ENCODE results near the gene ZNF576.

ZNF576 gene

GRCh38 chr19:43592800-43593350, 3.5 kb upstream of the ZNF576 start:
- DNase-seq: no peak
- Histone ChIP-seq H3K36me3 (ENCODE audit: control insufficient read depth in 4 of 4, insufficient read depth in 4 of 4, low read length in 3 of 4) (peaks cover 0 to 25% (median 16%) of the 10 kb centered on the region in 4 experiments), H3K27ac (ENCODE audit: insufficient read depth in 1 of 2, low read depth in 1 of 2, low read length in 2 of 2, poor library complexity in 1 of 2, severe bottlenecking in 2 of 2) (no peak overlapping the region), H3K9me3 (ENCODE audit: control extremely low read depth in 1 of 5, control insufficient read depth in 4 of 5, insufficient read depth in 2 of 5, low read depth in 1 of 5, low read length in 4 of 5) (no peaks in the 10 kb centered on the region), H3K4me3 (ENCODE audit: control insufficient read depth in 1 of 7, extremely low read depth in 1 of 7, insufficient read depth in 4 of 7, low read depth in 2 of 7, low read length in 6 of 7) (no peak overlapping the region), H3K27me3 (replicated peaks in 2 of 5; ENCODE audit: control insufficient read depth in 4 of 5, insufficient read depth in 5 of 5, low read length in 4 of 5) (no peaks in the 10 kb centered on the region), H3K4me1 (ENCODE audit: control extremely low read depth in 1 of 4, control insufficient read depth in 4 of 4, insufficient read depth in 4 of 4, low read length in 3 of 4) (peaks cover 16 to 41% (median 32%) of the 10 kb centered on the region in 4 experiments)
- 98% methylated on average over 31 of the region's 37 CpGs for WGBS (ENCODE audit: insufficient coverage)
- CTCF ChIA-PET: interaction anchor here (0.9 to 14.7 kb wide), 6 partner anchors 19 to 73 kb away, joined by 3 to 247 read pairs (median 12); partner anchors contain the start of genes ETHE1, PINLYP and XRCC1
- POLR2A ChIA-PET: no interaction called here

DNA sequence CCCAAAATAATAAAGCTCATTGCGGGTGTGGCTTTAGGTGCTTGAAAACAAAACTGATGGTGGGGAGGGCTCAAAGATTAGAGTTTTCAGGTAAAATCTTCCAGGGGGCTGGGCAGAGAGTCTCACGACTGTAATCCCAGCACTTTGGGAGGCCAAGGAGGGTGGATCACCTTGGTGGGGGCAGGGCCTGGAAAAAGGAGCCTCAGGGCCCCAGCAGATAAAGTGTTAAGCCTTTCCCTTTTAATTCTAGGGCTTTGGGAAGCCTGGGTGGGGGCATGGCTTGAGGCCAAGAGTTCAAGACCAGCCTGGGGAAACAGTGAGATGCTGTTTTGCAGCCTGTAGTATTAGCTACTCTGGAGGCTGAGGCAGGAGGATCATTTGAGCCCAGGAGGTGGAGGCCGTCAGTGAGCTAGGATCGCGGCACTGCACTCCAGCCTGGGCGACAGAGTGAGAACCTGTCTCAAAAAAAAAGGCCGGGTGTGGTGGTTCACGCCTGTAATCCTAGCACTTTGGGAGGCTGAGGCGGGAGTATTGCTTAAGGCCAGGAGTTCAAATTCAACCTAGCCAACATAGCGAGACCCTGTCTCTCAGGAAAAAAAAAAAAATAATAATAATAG, 2.2 kb upstream of the ZNF576 start:
- peak overlapping the region in 5 of 7 experiments; percentile 84 to 98 (median 92) for H3K4me3 ChIP-seq (ENCODE audit: control insufficient read depth in 1 of 7, extremely low read depth in 1 of 7, insufficient read depth in 4 of 7, low read depth in 2 of 7, low read length in 6 of 7)
- no peaks in the 10 kb centered on the region for H3K9me3 ChIP-seq (ENCODE audit: control extremely low read depth in 1 of 5, control insufficient read depth in 4 of 5, insufficient read depth in 2 of 5, low read depth in 1 of 5, low read length in 4 of 5)
- peaks cover 0 to 32% (median 22%) of the 10 kb centered on the region in 4 experiments for H3K36me3 ChIP-seq (ENCODE audit: control insufficient read depth in 4 of 4, insufficient read depth in 4 of 4, low read length in 3 of 4)
- ChIA-PET CTCF (interaction anchor here (0.7 to 14.7 kb wide), 20 partner anchors 9 to 75 kb away, joined by 3 to 247 read pairs (median 4); partner anchors contain the start of genes ETHE1, PINLYP and XRCC1), POLR2A (interaction anchor here (0.6 to 2.2 kb wide), 4 partner anchors 35 to 59 kb away, joined by 3 to 8 read pairs (median 6); no protein-coding TSS in a partner anchor)
- DNase-seq: no peak
- no peaks in the 10 kb centered on the region for H3K27me3 ChIP-seq (replicated peaks in 2 of 5; ENCODE audit: control insufficient read depth in 4 of 5, insufficient read depth in 5 of 5, low read length in 4 of 5)
- H3K4me1 ChIP-seq (ENCODE audit: control extremely low read depth in 1 of 4, control insufficient read depth in 4 of 4, insufficient read depth in 4 of 4, low read length in 3 of 4): peaks cover 23 to 50% (median 41%) of the 10 kb centered on the region in 4 experiments
- 96% methylated on average over 6 of the region's 10 CpGs for WGBS (ENCODE audit: insufficient coverage)
- H3K27ac ChIP-seq (ENCODE audit: insufficient read depth in 1 of 2, low read depth in 1 of 2, low read length in 2 of 2, poor library complexity in 1 of 2, severe bottlenecking in 2 of 2): no peak overlapping the region

- ChIA-PET POLR2A (interaction anchor here (0.6 to 2.2 kb wide), 6 partner anchors 13 to 60 kb away, joined by 3 to 8 read pairs (median 4); no protein-coding TSS in a partner anchor), CTCF (interaction anchor here (0.7 to 14.7 kb wide), 21 partner anchors 10 to 76 kb away, joined by 3 to 247 read pairs (median 4); partner anchors contain the start of genes ETHE1, PINLYP and XRCC1)
- peak; percentile 63 to 84 (median 82) for DNase-seq
- Histone ChIP-seq H3K36me3 (ENCODE audit: control insufficient read depth in 4 of 4, insufficient read depth in 4 of 4, low read length in 3 of 4) (peaks cover under 1 to 40% (median 27%) of the 10 kb centered on the region in 4 experiments), H3K27ac (ENCODE audit: insufficient read depth in 1 of 2, low read depth in 1 of 2, low read length in 2 of 2, poor library complexity in 1 of 2, severe bottlenecking in 2 of 2) (peak overlapping the region; percentile 72 to 100), H3K27me3 (replicated peaks in 2 of 5; ENCODE audit: control insufficient read depth in 4 of 5, insufficient read depth in 5 of 5, low read length in 4 of 5) (no peaks in the 10 kb centered on the region), H3K9me3 (ENCODE audit: control extremely low read depth in 1 of 5, control insufficient read depth in 4 of 5, insufficient read depth in 2 of 5, low read depth in 1 of 5, low read length in 4 of 5) (no peaks in the 10 kb centered on the region), H3K4me1 (ENCODE audit: control extremely low read depth in 1 of 4, control insufficient read depth in 4 of 4, insufficient read depth in 4 of 4, low read length in 3 of 4) (peaks cover 23 to 45% (median 37%) of the 10 kb centered on the region in 4 experiments), H3K4me3 (ENCODE audit: control insufficient read depth in 1 of 7, extremely low read depth in 1 of 7, insufficient read depth in 4 of 7, low read depth in 2 of 7, low read length in 6 of 7) (peak overlapping the region; percentile 74 to 98 (median 92))
- 0% methylated on average over 64 of the region's 64 CpGs for WGBS (ENCODE audit: insufficient coverage)
Observed at GRCh38 chr19:43594710-43595604, 1.4 kb upstream of the ZNF576 start.

DNA sequence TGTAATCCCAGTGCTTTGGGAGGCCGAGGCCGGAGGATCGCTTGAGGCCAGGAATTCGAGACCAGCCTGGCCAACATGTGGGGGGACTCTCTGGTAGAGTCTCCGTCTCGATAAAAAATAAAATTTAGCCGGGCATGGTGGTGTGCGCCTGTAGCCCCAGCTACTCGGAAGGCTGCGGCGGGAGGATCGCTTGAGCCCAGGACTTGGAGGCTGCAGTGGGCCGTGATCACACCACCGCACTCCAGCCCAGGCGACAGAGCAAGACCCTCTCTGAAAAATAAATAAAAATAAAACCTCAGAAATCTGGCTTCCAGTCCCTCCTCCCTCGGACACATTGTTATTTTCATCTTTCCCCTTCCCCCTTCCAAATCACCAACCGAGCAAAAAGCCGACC, 793 bp upstream of the ZNF576 start:
- no peaks in the 10 kb centered on the region for H3K27me3 ChIP-seq (replicated peaks in 2 of 5; ENCODE audit: control insufficient read depth in 4 of 5, insufficient read depth in 5 of 5, low read length in 4 of 5)
- peak overlapping the region; percentile 74 to 98 (median 92) for H3K4me3 ChIP-seq (ENCODE audit: control insufficient read depth in 1 of 7, extremely low read depth in 1 of 7, insufficient read depth in 4 of 7, low read depth in 2 of 7, low read length in 6 of 7)
- under 1% methylated on average over 17 of the region's 18 CpGs for WGBS (ENCODE audit: insufficient coverage)
- CTCF ChIA-PET: interaction anchor here (0.8 to 14.7 kb wide), 12 partner anchors 13 to 73 kb away, joined by 3 to 247 read pairs (median 5); partner anchors contain the start of genes PINLYP and XRCC1
- no peak for DNase-seq
- H3K36me3 ChIP-seq (ENCODE audit: control insufficient read depth in 4 of 4, insufficient read depth in 4 of 4, low read length in 3 of 4): peaks cover 2 to 45% (median 29%) of the 10 kb centered on the region in 4 experiments
- peaks cover 23 to 43% (median 36%) of the 10 kb centered on the region in 4 experiments for H3K4me1 ChIP-seq (ENCODE audit: control extremely low read depth in 1 of 4, control insufficient read depth in 4 of 4, insufficient read depth in 4 of 4, low read length in 3 of 4)
- POLR2A ChIA-PET: interaction anchor here (0.7 to 2.2 kb wide), 5 partner anchors 13 to 60 kb away, joined by 3 to 8 read pairs (median 5); partner anchors contain the start of genes PINLYP and XRCC1
- no peaks in the 10 kb centered on the region for H3K9me3 ChIP-seq (ENCODE audit: control extremely low read depth in 1 of 5, control insufficient read depth in 4 of 5, insufficient read depth in 2 of 5, low read depth in 1 of 5, low read length in 4 of 5)
- peak overlapping the region; percentile 72 to 100 for H3K27ac ChIP-seq (ENCODE audit: insufficient read depth in 1 of 2, low read depth in 1 of 2, low read length in 2 of 2, poor library complexity in 1 of 2, severe bottlenecking in 2 of 2)

DNA sequence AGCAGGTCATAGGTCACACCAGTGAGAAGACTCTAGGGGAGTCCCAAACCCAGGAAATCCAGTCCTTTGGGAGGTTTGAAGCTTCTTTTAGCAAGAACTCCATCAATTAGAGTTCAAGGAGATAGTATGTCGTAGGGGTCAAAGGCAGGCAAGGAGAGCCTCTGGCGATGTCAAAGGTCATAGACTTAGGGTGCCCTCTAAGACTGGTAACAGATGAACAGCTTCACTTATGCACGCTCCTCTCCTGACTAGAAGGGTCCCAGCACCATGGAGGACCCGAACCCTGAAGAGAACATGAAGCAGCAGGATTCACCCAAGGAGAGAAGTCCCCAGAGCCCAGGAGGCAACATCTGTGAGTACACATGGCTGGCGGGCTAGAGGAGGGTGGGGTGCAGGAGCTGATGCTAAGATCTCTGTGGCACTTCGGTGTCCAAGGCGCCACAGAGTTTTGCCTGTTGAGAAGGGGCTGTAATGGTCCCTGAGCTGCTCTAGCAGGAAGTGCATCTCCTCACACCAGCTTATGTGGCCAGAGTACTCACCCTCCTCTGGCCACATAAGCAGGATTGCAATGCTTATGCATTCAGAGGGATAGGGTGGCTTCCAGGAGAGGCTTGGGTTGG, 557 bp downstream of the ZNF576 start:
- CTCF ChIA-PET: interaction anchor here (0.9 to 14.7 kb wide), 8 partner anchors 8 to 129 kb away, joined by 3 to 247 read pairs (median 6); no protein-coding TSS in a partner anchor
- no peak for DNase-seq
- H3K4me3 ChIP-seq (ENCODE audit: control insufficient read depth in 1 of 7, extremely low read depth in 1 of 7, insufficient read depth in 4 of 7, low read depth in 2 of 7, low read length in 6 of 7): peak overlapping the region; percentile 45 to 98 (median 86)

DNA sequence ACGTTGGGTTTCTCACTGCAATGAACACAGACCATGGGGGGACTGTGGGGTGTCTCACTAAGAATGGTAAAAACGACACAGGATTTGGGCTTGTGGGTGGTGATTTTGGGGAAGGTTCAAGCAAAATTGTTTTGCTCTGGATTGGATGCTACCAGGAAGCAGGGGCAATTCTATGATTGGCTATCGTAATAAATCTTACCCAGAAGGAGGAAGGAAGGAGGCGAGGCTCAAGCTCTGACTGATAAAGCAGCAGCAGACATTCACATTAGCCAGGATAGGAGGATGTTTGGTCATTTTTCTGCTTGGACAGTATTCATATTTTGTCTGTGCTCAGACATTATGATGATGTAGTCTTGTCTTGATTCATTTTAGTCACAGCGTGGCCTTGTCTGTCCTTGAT, 1.5 kb downstream of the ZNF576 start:
- 17% methylated on average over 3 of the region's 5 CpGs for WGBS (ENCODE audit: insufficient coverage)
- Histone ChIP-seq H3K4me1 (ENCODE audit: control extremely low read depth in 1 of 4, control insufficient read depth in 4 of 4, insufficient read depth in 4 of 4, low read length in 3 of 4) (peaks cover 23 to 43% (median 36%) of the 10 kb centered on the region in 4 experiments), H3K36me3 (ENCODE audit: control insufficient read depth in 4 of 4, insufficient read depth in 4 of 4, low read length in 3 of 4) (peaks cover 2 to 49% (median 34%) of the 10 kb centered on the region in 4 experiments), H3K9me3 (ENCODE audit: control extremely low read depth in 1 of 5, control insufficient read depth in 4 of 5, insufficient read depth in 2 of 5, low read depth in 1 of 5, low read length in 4 of 5) (no peaks in the 10 kb centered on the region), H3K27me3 (replicated peaks in 2 of 5; ENCODE audit: control insufficient read depth in 4 of 5, insufficient read depth in 5 of 5, low read length in 4 of 5) (no peaks in the 10 kb centered on the region), H3K4me3 (ENCODE audit: control insufficient read depth in 1 of 7, extremely low read depth in 1 of 7, insufficient read depth in 4 of 7, low read depth in 2 of 7, low read length in 6 of 7) (peak overlapping the region in 6 of 7 experiments; percentile 83 to 98 (median 89)), H3K27ac (ENCODE audit: insufficient read depth in 1 of 2, low read depth in 1 of 2, low read length in 2 of 2, poor library complexity in 1 of 2, severe bottlenecking in 2 of 2) (peak overlapping the region in 1 of 2 experiments; percentile 100)
- DNase-seq: peak in 2 of 3 donors; percentile 54 to 58
- POLR2A ChIA-PET: interaction anchor here (1.0 kb wide), 1 partner anchor 94 kb away, joined by 3 read pairs; no protein-coding TSS in a partner anchor
- CTCF ChIA-PET: interaction anchor here (0.9 to 14.7 kb wide), 8 partner anchors 7 to 128 kb away, joined by 3 to 247 read pairs (median 4); no protein-coding TSS in a partner anchor

More for the DNA sequence above, 557 bp downstream of the ZNF576 start:
- Histone ChIP-seq H3K27ac (ENCODE audit: insufficient read depth in 1 of 2, low read depth in 1 of 2, low read length in 2 of 2, poor library complexity in 1 of 2, severe bottlenecking in 2 of 2) (peak overlapping the region; percentile 99 to 100), H3K27me3 (replicated peaks in 2 of 5; ENCODE audit: control insufficient read depth in 4 of 5, insufficient read depth in 5 of 5, low read length in 4 of 5) (no peaks in the 10 kb centered on the region), H3K4me1 (ENCODE audit: control extremely low read depth in 1 of 4, control insufficient read depth in 4 of 4, insufficient read depth in 4 of 4, low read length in 3 of 4) (peaks cover 23 to 43% (median 36%) of the 10 kb centered on the region in 4 experiments), H3K36me3 (ENCODE audit: control insufficient read depth in 4 of 4, insufficient read depth in 4 of 4, low read length in 3 of 4) (peaks cover 2 to 50% (median 37%) of the 10 kb centered on the region in 4 experiments), H3K9me3 (ENCODE audit: control extremely low read depth in 1 of 5, control insufficient read depth in 4 of 5, insufficient read depth in 2 of 5, low read depth in 1 of 5, low read length in 4 of 5) (no peaks in the 10 kb centered on the region)
- WGBS (ENCODE audit: insufficient coverage): 32% methylated on average over 6 of the region's 7 CpGs
- POLR2A ChIA-PET: interaction anchor here (0.7 kb wide), 1 partner anchor 43 kb away, joined by 3 read pairs; no protein-coding TSS in a partner anchor
